Activated gamma-delta T cell treated with anti-CD3 and anti-CD28 coated beads, Interleukin-2, amount 50 U/mL, for 16 hours (primary cell): ENCODE results near the gene ITPRID1.
"Not testable (repeated sequence)": the region's sequence is repeated elsewhere in the genome, so short reads cannot be mapped to it uniquely, and the experiment has no call there.

Experiments used
- DNase-seq: peaks from one replicate; pipeline ENCODE4 v3.0.0-alpha.2; 2020; ENCODE audit warnings: low read depth

ITPRID1 gene

DNA sequence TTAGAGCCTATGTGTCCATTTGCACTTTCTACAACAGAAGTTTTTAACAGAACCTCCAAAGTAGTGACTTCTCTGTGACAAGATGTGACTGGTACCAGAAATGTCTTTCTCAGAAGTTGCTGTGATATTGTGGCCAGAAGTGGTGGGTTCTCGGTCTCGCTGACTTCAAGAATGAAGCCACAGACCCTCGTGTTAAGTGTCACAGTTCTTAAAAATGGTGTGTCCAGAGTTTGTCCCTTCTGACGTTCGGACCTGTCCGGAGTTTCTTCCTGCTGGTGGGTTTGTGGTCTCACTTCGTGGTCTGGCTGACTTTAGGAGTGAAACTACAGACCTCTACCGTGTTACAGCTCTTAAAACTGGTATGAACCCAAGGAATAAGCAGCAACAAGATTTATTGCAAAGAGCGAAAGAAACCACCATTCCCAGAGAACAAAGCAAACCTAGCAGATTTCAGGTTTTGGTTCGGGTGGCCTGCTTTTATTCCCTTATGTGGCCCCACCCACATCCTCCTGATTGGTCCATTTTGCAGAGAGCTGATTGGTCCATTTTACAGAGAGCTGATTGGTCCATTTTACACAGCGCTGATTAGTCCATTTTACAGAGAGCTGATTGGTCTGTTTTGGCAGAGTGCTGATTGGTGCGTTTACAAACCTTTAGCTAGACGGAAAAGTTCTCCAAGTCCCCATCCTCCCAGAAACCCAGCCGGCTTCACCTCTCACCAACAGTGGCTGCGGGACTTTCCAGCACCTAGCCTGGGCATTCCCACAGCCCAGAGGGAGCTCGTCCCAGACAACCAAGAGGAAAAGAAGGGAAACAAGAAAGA lies 3.0 kb downstream of the ITPRID1 start:
- no peak for DNase-seq

DNA sequence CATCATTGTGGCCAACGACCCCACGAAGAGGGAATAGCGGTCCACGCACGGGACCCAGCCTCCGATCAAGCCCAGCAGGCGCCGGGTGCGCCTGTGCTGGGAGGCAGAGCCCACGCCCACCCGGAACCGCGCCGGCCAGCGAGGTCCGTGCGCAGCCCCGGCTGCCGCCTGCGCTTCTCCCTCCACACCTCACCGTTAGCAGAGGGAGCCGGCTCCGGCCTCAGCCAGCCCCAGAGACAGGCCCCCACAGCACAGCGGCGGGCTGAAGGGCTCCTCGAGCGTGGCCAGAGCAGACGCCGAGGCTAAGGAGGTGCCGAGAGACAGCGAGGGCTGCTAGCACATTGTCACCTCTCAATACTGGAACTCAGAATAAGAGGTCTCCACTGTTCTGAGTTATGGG lies 3.6 kb downstream of the ITPRID1 start:
- no peak for DNase-seq

DNA sequence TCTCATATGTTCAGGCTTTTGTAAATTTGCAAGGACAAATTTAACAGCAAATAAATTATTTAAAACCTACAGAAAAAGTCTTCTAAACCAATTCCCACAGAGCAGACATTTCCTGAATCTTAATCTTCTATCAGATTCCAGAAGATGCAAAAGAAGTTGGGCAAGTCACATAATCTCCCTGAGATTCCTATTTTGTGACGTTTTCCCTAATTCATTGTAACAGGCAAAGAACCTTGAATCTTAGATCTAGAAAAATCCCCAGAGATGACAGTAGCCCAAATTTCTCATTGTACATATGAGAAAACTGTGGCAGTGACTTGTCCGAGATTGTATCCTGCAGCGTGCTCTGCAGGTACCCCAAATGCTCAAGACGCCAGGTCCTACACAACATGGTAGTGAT lies 4.9 kb downstream of the ITPRID1 start:
- no peak for DNase-seq

DNA sequence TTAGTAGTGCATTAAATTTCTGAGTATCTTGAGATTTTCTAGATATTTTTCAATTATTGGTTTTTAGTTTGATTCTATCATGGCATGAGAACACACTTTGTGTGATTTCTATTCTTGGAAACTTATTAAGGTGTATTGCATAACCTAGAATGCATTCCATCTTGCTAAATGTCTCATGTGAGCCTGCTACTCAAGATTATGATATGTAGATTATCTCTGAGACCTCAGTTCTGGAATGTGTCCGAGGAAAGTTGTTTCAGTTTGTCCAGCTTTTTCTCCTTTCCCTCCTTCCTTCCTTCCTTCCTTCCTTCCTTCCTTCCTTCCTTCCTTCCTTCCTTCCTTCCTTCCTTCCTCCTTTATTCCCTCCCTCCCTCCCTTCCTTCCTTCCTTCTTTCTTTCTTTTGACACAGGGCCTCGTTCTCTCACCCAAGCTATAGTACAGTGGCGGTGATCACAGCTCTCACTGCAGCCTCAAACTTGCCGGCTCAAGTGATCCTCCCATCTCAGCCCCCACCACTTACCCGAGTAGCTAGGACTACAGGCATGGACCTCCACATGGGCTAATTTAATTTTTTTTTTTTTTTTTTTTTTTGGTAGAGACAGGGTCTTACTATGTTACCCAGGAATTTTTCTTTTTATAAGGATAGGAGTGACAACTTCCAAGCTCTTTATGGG lies 7.6 kb downstream of the ITPRID1 start:
- no peak for DNase-seq

DNA sequence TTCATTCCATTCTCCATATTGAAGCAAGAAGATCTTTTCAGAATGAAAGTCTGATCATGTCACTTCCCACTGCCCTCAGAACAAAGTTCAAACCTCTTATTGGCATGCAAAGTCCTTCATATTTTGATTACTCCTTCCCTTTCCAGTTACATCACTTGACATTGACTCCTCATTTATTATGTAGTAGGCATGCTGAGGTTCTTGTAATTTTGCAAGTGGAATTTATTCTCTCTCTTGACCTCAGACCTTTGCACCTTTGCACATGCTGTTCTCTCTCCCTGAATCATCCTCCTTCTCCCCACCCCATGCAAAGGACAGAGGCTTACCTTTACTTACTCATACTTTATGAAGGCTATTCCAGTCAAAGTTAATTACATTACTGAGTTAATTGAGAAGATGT lies 13.0 kb downstream of the ITPRID1 start:
- no peak for DNase-seq

DNA sequence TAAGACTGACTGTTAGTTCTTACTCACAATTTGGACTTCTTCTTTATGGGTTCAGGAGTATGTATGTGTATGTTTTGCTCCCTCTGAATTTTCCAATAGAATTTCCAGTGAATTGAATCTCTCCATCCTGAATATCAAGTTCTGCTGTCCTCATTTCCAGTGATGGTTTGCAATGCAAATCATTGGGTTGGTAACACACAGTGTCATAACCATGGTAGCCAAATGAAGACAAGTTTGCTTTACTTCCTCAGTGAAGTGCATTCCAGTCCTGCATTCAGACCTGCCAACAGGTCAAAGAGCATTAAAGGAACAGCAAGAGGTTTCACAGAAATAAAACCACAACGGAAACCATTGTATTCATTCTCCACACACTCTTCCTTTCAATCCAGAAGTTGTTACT lies 15.2 kb downstream of the ITPRID1 start:
- no peak for DNase-seq

DNA sequence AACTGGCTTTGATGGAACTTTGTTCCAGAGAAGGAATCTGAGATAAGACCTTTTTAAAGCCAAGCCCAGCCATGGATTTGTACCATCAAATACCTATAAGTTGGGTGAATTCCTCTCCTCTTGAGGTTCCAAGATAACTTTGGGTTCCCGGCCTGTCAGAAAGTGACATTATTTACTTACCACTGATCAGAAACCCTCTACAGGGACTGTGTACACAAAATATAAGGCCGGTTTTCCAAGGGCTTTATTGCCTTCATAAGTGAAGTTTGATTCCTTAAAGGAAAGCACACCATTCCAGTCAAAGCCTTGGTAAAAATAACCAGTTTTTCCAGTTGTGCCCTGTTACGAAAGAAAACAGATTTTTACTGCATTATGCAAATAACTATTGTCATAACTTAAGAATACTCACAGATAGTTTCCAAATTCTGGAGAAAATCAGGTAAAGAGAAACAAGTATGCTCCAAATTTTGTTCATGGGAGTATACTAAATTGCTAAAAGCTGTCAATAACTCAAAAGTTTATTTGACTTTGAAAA lies 26.8 kb downstream of the ITPRID1 start:
- DNase-seq, result not testable (repeated sequence)

DNA sequence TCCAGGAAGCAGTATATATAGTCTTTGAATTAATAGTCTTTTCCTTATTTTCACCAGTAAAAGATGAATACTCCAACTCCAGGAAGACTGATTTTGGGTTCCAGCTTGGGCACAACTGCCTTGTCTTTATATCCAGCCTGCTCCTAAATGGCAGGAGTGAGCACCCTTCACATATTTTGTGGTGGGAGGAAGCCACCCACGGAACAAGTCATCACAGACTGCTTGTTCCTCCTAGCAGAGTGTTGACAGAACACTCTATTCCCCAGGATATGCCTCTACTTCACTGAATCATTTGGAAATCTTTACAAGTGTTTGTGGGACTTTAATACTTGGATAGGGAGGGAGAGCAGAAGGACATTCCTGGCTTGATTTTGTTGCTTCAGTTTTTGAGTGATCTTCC lies 31.7 kb downstream of the ITPRID1 start:
- no peak for DNase-seq

DNA sequence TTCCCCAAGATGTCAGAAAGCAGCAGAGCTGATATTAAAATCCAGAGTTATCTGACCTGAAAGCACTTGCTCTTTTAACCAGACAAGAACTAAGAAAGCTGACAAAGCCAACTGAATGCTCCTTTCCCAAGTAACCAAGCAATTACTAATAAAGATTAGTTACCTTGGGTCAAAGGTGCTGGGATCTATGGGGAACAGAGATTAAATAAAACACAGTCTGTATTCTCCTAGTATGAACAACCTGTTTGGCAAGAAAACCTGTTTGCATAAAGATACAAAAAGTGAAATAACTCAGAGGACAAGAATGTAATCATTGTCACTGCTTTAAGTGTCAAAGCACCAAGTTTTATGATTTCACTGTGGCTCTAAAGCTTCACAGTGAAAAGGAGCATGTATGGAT lies 35.7 kb downstream of the ITPRID1 start:
- DNase-seq, result no peak

DNA sequence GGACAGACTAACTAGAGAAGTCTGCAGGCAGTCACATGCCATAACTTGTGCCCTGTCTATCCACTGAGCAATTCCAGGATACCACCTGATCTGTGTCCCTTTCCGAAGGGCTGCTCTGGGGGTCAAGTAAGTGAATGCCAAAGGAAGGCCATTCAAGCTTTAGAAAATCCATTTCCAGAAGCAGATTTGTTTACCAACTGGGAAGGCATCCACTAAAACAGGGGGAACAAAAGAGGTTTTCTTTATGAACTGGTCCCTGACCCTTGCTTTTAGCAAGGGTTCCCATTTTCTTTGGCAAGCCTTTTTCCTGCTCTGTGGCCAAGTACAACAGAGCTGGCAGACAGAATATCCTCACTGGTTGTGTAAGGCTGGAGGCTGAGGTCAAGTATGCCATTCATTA lies 36.5 kb downstream of the ITPRID1 start:
- DNase-seq, result no peak

DNA sequence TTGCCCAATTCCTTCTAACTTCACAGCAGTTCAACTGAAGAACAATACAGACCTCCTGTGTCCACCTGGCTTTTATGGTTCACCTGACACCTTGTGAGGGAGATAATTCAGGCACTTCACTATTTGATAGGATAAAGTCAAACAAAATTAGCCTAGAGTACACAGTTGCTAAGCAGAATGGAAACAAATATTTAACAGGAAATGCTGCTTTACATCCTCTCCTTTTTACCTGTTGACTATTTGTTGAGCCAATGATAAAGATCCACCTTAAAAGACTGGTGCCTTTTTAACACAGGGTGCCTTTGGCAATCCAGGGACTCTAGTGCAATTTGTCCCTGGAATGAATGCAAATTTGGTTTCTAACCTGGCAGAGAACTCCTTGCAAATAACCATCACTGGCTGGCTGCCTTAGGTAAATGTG lies 39.8 kb downstream of the ITPRID1 start:
- no peak for DNase-seq

DNA sequence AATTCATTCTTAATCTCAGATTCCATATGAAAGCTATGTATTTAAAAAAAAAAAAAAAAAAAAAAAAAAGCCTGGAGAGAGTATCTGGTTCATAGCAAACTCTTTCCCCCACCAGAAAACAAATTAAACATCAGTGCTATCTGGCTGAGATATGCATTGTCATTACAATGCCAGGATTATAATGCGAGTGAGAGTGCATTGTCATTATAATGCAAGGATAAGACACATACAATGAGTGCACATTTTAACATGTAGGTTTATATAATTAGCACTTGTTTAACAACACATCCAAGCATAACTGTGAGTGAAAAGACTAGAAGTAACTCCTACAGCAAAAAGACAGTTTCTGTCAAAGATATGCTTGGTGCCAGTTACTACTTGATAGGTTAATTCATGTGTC lies 48.1 kb downstream of the ITPRID1 start:
- DNase-seq, result no peak

DNA sequence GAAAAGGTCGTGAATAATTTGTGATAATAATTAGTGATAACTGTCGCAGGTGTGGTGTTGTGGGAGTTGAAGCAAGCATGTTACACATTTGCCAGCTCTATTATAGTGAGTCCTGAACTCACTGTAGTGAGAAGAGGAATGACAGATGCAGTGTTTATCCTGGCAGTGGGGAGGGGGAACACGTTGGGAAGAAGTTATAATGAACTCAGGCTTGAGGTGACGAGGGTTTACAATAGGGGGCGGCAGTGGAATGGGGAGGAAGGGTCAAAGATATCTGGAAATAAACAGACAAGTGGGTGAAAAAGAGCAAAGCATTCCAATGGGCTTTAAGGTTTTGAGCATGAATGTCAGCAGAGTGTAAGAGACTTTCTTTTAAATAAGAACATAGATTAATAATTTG lies 49.6 kb downstream of the ITPRID1 start:
- no peak for DNase-seq

DNA sequence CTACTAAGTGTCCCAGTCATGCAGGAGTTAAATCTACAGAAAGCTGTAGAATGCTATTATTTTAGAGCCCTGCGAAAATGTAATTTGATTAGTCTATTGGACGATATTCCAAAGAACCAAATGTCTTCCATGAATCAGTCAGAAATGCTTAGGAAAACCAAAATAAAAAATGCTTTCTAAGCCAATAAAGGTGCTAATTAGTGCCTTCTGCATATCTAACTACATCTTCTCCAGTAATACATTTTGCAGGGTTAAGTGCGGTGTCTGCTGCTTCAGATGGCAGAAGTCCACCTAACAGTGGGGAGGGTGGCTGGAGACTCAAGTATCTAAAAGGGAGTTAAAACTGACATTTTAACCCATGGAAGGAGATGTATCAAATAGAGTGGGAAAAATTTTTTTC lies 50.1 kb downstream of the ITPRID1 start:
- no peak for DNase-seq

DNA sequence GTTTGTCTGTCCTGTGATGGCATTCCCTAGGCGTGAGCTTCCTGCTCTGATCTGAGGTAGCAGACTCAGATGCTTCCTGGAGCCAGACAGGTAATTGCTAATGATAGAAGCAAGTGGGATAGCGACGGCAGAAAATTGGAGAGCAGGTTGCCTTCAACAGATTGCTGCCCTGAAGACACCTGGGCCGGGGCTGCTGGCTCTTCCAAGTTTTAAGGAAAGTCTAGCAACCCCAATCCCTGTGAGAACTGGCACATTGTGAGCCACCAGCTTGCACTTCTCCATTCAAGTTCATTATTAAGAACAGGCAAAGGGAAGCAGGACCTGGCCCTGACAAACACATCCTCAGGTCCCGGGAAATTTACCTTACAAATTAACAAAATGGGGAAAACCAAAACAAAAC lies 50.8 kb downstream of the ITPRID1 start:
- no peak for DNase-seq

DNA sequence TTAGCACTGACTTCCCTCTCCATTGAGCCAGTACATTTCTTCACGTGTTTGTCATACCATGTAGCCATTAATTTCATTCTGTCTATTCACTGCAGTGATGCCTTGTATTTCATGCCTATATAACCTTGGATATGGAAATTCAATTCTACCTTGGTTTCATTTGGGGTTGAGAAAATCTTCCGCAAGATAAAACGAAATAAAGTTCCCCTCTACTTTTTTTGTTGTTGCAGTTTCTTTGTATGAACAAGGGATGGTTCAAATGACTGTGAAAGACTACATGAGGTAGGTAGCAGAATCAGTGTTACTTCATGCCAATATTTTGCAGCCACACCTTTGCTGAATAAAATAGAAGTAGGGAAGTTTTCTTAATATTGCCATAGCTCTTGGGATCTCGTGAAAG lies 55.6 kb downstream of the ITPRID1 start:
- DNase-seq, result no peak

DNA sequence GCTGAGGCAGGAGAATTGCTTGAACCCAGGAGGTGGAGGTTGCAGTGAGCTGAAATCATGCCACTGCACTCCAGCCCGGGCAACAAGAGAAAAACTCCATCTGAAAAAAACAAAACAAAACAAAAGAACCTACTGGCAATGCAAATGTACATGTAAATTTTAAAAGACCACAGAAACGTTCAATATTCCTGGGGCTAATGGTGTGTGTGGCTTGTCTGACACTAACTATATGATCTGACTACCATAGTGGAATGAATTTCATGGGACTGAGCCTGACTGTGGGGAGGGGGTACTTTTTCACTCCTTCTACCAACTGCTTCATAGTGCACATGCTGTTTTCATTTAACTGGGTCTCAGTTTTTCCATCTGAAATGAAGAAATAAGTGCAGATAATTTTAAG lies 69.6 kb downstream of the ITPRID1 start:
- DNase-seq, result no peak

DNA sequence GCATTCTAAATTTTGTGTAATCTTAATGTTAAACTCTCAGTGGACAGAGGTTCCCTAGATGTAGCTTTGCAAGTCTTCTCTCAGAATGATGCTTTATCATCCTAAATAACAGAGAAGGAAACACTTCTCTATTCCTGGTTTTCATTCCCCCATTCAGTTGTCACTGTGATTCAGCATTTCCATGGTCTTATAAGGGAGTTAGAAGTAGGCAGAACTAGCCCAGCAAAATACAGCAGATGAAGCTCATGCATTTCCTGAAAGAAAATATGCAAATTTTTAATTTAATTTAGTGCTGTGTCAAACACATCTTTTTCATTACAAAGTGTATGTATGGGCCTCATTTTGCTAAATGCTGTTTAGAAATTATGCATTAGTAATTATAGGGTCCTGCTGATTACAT lies 70.1 kb downstream of the ITPRID1 start:
- no peak for DNase-seq

DNA sequence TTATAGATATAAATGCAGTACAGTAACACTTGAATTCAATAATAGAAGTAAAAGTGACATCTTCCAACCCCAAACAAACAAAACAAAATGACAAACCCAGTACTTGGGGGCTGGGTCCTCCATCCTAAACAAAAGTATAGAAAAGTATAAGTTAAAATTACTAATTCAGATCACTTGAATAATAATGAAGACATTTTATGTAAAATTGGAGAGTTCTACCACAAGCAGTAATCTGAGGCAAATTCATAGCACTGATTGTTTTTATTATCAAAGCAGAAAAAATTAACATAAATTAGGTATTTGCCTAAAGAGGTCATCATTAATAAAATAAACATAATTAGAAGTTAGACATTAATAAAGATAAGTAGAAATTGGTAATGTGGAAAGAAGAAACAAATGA lies 81.5 kb downstream of the ITPRID1 start:
- DNase-seq, result no peak

DNA sequence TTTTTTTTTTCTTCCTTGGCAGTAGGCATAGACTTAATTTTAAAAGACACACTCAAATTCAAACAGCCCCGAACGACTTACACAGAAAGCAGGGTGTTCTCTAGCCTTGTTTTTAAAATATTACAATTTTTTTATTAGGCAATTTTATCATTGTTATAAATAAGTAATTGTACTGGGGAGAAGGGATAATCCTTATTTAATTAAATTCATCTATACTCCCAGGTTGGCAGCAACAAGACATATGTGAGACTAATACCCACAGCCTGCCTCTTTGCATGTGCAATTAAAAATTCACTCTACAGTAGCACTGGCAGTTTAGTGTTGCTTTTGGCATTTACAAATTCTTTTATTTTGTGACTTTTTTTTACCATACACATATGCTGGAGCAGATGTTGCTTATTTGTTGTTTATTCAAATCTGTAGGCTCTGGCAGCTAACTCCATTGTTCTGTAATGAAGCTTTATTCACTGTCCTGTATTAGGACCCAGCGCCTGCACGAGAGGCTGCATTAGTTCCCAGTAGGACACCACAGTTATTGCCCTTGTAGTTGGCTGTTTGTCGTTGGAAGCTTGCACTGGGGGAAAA lies 88.2 kb downstream of the ITPRID1 start:
- no peak for DNase-seq

DNA sequence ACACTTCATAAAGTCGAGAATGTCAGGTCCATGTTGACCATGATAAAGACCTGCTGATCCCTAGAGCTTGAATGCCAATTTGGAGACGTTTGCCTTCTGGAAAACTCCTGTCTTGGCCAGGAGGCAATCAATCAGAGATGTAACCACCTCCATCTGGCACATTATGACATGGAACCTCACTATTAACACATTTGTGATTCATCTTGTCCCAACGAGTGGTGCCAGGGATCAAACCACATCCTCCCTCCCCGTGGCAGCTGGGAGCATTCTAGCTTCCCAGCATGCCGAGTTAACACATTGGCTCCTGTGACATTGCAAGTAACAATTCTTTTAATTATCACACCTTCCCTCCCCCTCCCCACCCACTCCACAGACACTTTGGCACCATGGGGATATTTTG lies 89.2 kb downstream of the ITPRID1 start:
- DNase-seq, result no peak

DNA sequence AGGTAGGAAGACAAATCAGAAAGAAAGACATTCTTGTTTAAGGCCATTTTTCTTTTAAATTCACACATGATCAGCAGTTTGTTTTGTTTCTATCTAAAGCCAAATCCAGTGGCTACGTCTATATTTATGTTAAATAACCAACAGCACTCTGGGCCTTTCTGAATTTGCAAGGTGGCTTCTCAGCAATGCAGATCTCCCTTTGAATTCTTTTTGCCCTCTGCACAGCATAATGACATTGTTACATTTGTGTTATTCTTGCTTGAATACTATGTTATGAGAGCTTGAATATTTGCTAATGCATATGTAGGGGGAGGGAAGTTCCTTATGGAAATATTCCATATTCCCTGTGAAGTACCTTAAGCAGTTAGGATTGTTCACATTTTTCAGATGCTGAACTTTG lies 99.7 kb downstream of the ITPRID1 start:
- no peak for DNase-seq

DNA sequence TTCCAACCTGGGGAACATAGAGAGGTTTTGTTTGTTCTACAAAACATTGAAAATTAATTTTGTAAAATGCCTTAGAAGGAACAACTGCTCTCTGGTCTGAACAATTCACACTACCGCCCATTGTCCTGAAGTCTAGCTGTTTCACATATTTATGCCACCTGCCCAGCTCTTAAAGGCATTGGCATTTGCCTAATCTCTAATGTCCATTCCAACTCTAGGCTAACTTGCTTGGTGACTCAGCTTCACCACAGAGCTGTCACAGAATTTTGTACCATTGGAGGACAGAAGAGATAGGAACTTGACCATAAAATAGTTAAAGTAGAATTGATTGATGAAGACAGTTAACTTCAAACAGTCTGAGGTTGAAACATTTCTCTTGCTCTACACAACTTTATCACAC lies 119.6 kb downstream of the ITPRID1 start:
- no peak for DNase-seq
